Naive thymus-derived CD4-positive, alpha-beta T cell (primary cell): ENCODE data around the gene MICAL3. TPM values are rescaled to one million over a fixed set of nuclear protein-coding genes. Genes with fewer than 3 reads are reported as not detected.

Source experiments
- ATAC-seq: fragments of 150-1000 bp; cut with Tn5 transposase; 2 replicates; pipeline ENCODE4 v1.10.0; 2021; ENCODE audit warnings: mild to moderate bottlenecking, moderate library complexity
- CTCF ChIA-PET: fragments of 350-600 bp; sonication (Branson Sonifier 250); formaldehyde crosslinking; loops from one replicate; lab custom pipeline; 2021; ENCODE audit warnings: antibody characterized with exemption; lab: Charles Lee
- POLR2A ChIA-PET: fragments of 350-600 bp; sonication (Branson Sonifier 250); formaldehyde crosslinking; loops from one replicate; lab custom pipeline; 2021; ENCODE audit warnings: antibody characterized with exemption, inconsistent platforms; lab: Charles Lee
- DNase-seq, 9 donors: peaks; one replicate each; pipeline versions ENCODE4 v3.0.0 to v3.0.0-alpha.2; 2020 to 2022; ENCODE audit warnings: mixed read lengths in 1 of 9
- H3K27ac ChIP-seq: one replicate; pipeline ENCODE4 v1.7.0; 2013; ENCODE audit warnings: mild to moderate bottlenecking, low read depth, low read length, moderate library complexity
- H3K27me3 ChIP-seq, 2 donors: one replicate each; pipeline ENCODE4 v1.7.0; 2013; ENCODE audit warnings: low read length in 2 of 2, mild to moderate bottlenecking in 2 of 2, moderate library complexity in 2 of 2; ENCODE audit not compliant: control insufficient read depth in 2 of 2, insufficient read depth in 2 of 2
- H3K36me3 ChIP-seq, 3 experiments: 1 replicate in 2 of 3; 2 replicates in 1 of 3; pipeline ENCODE4 v1.7.0; 2013; ENCODE audit warnings: low read length in 3 of 3, mild to moderate bottlenecking in 3 of 3, moderate library complexity in 1 of 3; ENCODE audit not compliant: insufficient read depth in 3 of 3, control insufficient read depth in 2 of 3
- H3K4me1 ChIP-seq, 2 donors: one replicate each; pipeline ENCODE4 v1.7.0; 2013; ENCODE audit warnings: low read length in 2 of 2, mild to moderate bottlenecking in 2 of 2, moderate library complexity in 1 of 2; ENCODE audit not compliant: control insufficient read depth in 2 of 2, insufficient read depth in 2 of 2
- H3K4me3 ChIP-seq: 2 replicates; pipeline ENCODE4 v1.7.0; 2013; ENCODE audit warnings: mild to moderate bottlenecking, low read length
- H3K9me3 ChIP-seq, 3 experiments: 1 replicate in 2 of 3; 2 replicates in 1 of 3; pipeline ENCODE4 v1.7.0; 2013; ENCODE audit warnings: low read length in 3 of 3; ENCODE audit not compliant: control insufficient read depth in 2 of 3
- H3K27ac Mint-ChIP-seq, 9 donors: one replicate each; pipeline ENCODE4 v1.8.0; 2020 to 2022; ENCODE audit warnings: mixed read lengths in 9 of 9, mild to moderate bottlenecking in 8 of 9, moderate library complexity in 5 of 9, inconsistent platforms in 2 of 9
- H3K27me3 Mint-ChIP-seq, 5 donors: one replicate each; pipeline ENCODE4 v1.8.0; 2021 to 2022; ENCODE audit warnings: mixed read lengths in 5 of 5, mild to moderate bottlenecking in 1 of 5
- H3K36me3 Mint-ChIP-seq, 5 donors: one replicate each; pipeline ENCODE4 v1.8.0; 2020 to 2022; ENCODE audit warnings: mixed read lengths in 5 of 5, mild to moderate bottlenecking in 3 of 5, inconsistent platforms in 1 of 5
- H3K4me1 Mint-ChIP-seq, 7 donors: one replicate each; pipeline ENCODE4 v1.8.0; 2020 to 2022; ENCODE audit warnings: mixed read lengths in 7 of 7, mild to moderate bottlenecking in 3 of 7, inconsistent platforms in 1 of 7
- H3K4me3 Mint-ChIP-seq, 10 donors: one replicate each; pipeline ENCODE4 v1.8.0; 2020 to 2022; ENCODE audit warnings: mild to moderate bottlenecking in 10 of 10, mixed read lengths in 10 of 10, moderate library complexity in 6 of 10, inconsistent platforms in 2 of 10
- H3K9me3 Mint-ChIP-seq, 11 donors: one replicate each; pipeline ENCODE4 v1.8.0; 2020 to 2022; ENCODE audit warnings: mixed read lengths in 11 of 11, mild to moderate bottlenecking in 4 of 11, inconsistent platforms in 1 of 11, moderate library complexity in 1 of 11
- intact Hi-C, 2 donors: fragments of 100-400 bp; cut with micrococcal nuclease; formaldehyde crosslinking; loops; one replicate each; pipeline ENCODE4 v1.15.1; 2023
- polyA plus RNA-seq, 2 donors: library from polyadenylated mRNA; unstranded; fragments of 300-500 nt; fragmentation: Illumina TruSeq; gene quantifications; one replicate each; pipeline ENCODE4 v1.2.3, GENCODE V29; 2021
- total RNA-seq, 6 experiments: library from RNA in 5 of 6; stranded (reverse) in 5 of 6; gene quantifications; 1 replicate in 5 of 6; 2 replicates in 1 of 6; pipeline ENCODE4 v1.2.3 and lab custom pipeline; 2021 to 2026

The MICAL3 gene
- total and polyA plus RNA-seq, 7 experiments from 2014 or later: 0.28 to 43.9 (median 11.4) TPM

DNA sequence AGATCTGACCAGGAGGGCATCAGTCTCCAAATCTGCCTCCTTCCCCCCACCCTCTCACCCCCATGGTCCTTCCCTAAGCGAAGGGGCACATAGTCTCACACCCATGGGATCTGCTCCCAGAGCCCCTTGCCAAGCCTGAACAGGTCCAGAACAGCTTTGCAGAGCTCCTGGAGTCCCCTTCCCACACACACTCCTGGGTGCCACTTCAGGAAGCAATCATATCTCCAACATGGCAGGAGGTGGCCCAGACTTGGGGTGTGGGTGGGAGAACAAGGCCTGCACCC, 63.0 kb downstream of the MICAL3 start:
- peaks cover 0 to 9% (median 0%) of the 10 kb centered on the region in 5 donors for H3K36me3 Mint-ChIP-seq
- peaks cover 0 to 16% (median 7%) of the 10 kb centered on the region in 7 donors for H3K4me1 Mint-ChIP-seq
- no peaks in the 10 kb centered on the region for H3K9me3 ChIP-seq
- no peaks in the 10 kb centered on the region for H3K27me3 ChIP-seq
- H3K27ac Mint-ChIP-seq: no peak overlapping the region
- no peaks in the 10 kb centered on the region for H3K27me3 Mint-ChIP-seq
- no peak overlapping the region for H3K4me3 Mint-ChIP-seq
- H3K4me1 ChIP-seq: no peaks in the 10 kb centered on the region
- H3K4me3 ChIP-seq: no peak overlapping the region
- ChIA-PET POLR2A (no interaction called here), CTCF (no interaction called here)
- ATAC-seq (no peak), DNase-seq (no peak)
- no peak overlapping the region for H3K27ac ChIP-seq
- no peaks in the 10 kb centered on the region for H3K36me3 ChIP-seq
- intact Hi-C loops: no loop called here
- no peaks in the 10 kb centered on the region for H3K9me3 Mint-ChIP-seq

DNA sequence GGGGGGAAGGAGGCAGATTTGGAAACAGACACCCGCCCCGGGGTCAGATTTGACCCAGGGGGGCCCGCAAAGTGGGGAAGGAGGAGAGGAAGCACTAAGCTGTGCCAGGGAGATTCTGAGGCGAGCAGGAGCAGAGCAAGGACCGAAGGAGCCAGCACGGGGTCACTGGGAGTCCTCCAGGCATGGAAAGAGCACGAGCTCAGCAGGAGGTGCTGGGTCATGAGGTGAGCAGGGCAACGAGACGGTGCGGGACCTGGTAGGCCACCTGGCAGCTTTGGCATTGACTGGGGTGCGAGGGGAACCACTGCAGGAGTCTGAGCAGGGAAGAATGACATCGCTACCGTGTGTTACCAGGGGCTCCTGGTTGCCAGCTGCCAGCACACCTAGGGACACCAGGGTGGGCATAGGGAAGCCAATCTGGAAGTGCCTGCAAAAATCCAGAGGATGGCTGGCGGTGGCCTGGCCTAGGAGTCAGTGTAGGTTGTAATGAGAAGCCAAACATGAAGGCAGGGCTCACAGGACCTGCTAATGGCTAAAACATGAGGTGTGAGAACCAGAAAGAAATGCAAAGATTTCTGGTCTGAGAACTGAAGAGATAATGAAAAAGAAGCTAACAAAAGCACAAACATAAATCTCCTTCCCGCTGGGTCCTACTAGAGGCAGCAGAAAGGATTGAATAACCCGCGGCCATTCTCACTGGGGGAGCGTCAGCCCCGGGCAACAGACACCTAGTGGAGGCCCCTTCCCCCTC, 63.5 kb downstream of the MICAL3 start:
- DNase-seq: no peak
- Histone ChIP-seq H3K4me1 (no peaks in the 10 kb centered on the region), H3K36me3 (no peaks in the 10 kb centered on the region), H3K4me3 (no peak overlapping the region), H3K9me3 (no peaks in the 10 kb centered on the region), H3K27me3 (no peaks in the 10 kb centered on the region), H3K27ac (no peak overlapping the region)
- ChIA-PET CTCF (interaction anchor here (0.6 kb wide), 1 partner anchor 65 kb away, joined by 3 read pairs; no protein-coding TSS in a partner anchor), POLR2A (no interaction called here)
- no peak overlapping the region for H3K4me3 Mint-ChIP-seq
- intact Hi-C loops: no loop called here
- H3K27me3 Mint-ChIP-seq: no peaks in the 10 kb centered on the region
- H3K36me3 Mint-ChIP-seq: peaks cover 0 to 9% (median 0%) of the 10 kb centered on the region in 5 donors
- peaks cover 0 to 12% (median 3%) of the 10 kb centered on the region in 7 donors for H3K4me1 Mint-ChIP-seq
- H3K27ac Mint-ChIP-seq: no peak overlapping the region
- no peak for ATAC-seq
- no peaks in the 10 kb centered on the region for H3K9me3 Mint-ChIP-seq

DNA sequence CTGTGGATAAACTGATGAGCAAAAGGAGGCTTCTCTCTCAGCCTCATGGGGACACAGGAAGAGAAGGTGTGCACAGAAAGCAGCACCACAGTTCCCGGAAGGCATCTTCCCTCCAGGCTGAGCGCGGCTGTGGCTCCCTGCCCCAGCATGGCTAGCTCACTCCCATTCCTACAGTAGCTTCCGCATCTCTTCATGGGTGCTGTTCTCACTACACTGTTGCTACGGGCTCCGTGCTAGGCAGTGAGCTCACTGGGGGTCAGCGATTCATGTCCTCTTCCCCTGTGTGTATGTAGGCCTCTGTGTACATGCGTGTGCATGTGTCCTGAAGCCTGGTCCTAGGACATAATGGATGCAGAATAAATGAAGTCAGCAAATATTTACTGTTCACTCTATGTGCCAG, 64.3 kb downstream of the MICAL3 start:
- Histone ChIP-seq H3K27ac (no peak overlapping the region), H3K4me3 (no peak overlapping the region), H3K4me1 (no peaks in the 10 kb centered on the region), H3K27me3 (no peaks in the 10 kb centered on the region), H3K36me3 (no peaks in the 10 kb centered on the region), H3K9me3 (no peaks in the 10 kb centered on the region)
- intact Hi-C loops: no loop called here
- no peaks in the 10 kb centered on the region for H3K9me3 Mint-ChIP-seq
- no peak overlapping the region for H3K4me3 Mint-ChIP-seq
- H3K27me3 Mint-ChIP-seq: no peaks in the 10 kb centered on the region
- H3K4me1 Mint-ChIP-seq: peaks cover 0 to 12% (median 3%) of the 10 kb centered on the region in 7 donors
- ChIA-PET CTCF (interaction anchor here (0.6 kb wide), 1 partner anchor 66 kb away, joined by 3 read pairs; no protein-coding TSS in a partner anchor), POLR2A (no interaction called here)
- peaks cover 0 to 9% (median 0%) of the 10 kb centered on the region in 5 donors for H3K36me3 Mint-ChIP-seq
- DNase-seq (no peak), ATAC-seq (no peak)
- H3K27ac Mint-ChIP-seq: peak overlapping the region in 1 of 9 donors; percentile 31

DNA sequence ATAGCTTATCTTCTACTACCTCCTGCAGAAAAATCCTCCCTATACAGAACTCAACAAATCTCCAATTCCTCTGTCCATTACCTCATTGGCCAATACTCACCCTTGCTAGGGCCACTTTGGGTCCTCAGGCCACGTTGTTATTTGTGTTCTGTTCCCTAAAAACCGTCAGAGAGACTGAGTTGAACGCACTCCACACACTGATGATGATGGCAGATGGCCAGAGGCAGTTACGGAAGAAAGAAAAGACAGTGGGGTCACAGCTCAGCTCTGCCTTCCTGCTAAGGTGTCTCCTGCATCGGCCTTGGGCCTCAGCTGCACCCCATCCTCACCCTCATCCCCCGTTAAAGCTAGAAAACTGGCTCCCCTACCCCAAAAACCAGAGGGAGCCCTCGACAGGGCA, 66.2 kb downstream of the MICAL3 start:
- no peaks in the 10 kb centered on the region for H3K4me1 ChIP-seq
- no peaks in the 10 kb centered on the region for H3K9me3 ChIP-seq
- Mint-ChIP-seq H3K27me3 (no peaks in the 10 kb centered on the region), H3K36me3 (peaks cover 0 to 11% (median 0%) of the 10 kb centered on the region in 5 donors), H3K4me3 (no peak overlapping the region), H3K27ac (no peak overlapping the region), H3K4me1 (peaks cover 0 to 12% (median 0%) of the 10 kb centered on the region in 7 donors), H3K9me3 (peaks cover 0 to 1% (median 0%) of the 10 kb centered on the region in 11 donors)
- intact Hi-C loops: no loop called here
- H3K27ac ChIP-seq: no peak overlapping the region
- ATAC-seq (no peak), DNase-seq (no peak)
- H3K36me3 ChIP-seq: no peaks in the 10 kb centered on the region
- ChIA-PET CTCF (no interaction called here), POLR2A (no interaction called here)
- H3K27me3 ChIP-seq: no peaks in the 10 kb centered on the region
- H3K4me3 ChIP-seq: no peak overlapping the region

DNA sequence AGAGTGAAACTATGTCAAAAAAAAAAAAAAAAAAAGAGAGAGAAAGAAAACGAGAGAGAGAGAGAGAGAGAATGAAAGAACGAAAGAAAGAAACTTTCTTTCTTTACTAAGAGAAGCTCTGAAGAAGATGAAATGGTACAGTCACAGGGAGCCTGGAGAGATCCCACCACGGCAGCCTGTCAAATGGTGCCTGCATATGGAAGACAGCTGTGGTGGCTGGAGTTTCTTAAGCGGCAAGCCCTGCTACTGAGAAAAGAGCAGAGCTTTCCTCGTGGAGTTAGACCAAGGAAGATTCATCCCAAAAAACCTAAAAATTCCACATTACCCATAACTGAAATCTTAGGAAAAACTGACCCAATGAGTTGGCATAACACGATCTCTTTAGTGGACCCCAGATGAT, 66.7 kb downstream of the MICAL3 start:
- CTCF ChIA-PET: no interaction called here

DNA sequence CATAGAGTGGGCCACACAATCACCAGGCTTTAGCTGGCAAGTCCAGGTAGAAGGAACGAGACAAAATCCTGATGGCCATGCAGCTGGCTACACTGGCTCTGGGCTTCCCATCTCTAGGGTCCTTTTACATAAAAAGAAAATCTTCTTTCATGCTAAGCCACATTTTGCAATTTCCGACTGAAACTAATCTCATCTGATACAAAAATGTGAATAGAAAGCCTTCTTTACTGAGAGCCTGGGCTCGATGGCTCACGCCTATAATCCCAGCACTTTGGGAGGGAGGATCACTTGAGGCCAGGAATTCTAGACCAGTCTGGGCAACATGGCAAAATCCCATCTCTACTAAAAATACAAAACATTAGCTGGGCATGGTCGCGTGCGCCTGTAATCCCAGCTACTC, 67.2 kb downstream of the MICAL3 start:
- intact Hi-C loops: no loop called here
- Histone ChIP-seq H3K27me3 (no peaks in the 10 kb centered on the region), H3K36me3 (no peaks in the 10 kb centered on the region), H3K9me3 (no peaks in the 10 kb centered on the region), H3K27ac (no peak overlapping the region), H3K4me1 (no peaks in the 10 kb centered on the region), H3K4me3 (no peak overlapping the region)
- H3K4me3 Mint-ChIP-seq: no peak overlapping the region
- H3K9me3 Mint-ChIP-seq: peaks cover 0 to 1% (median 0%) of the 10 kb centered on the region in 11 donors
- POLR2A ChIA-PET: no interaction called here
- peaks cover 0 to 13% (median 0%) of the 10 kb centered on the region in 5 donors for H3K36me3 Mint-ChIP-seq
- peaks cover 0 to 12% (median 3%) of the 10 kb centered on the region in 7 donors for H3K4me1 Mint-ChIP-seq
- no peak overlapping the region for H3K27ac Mint-ChIP-seq
- DNase-seq (no peak), ATAC-seq (no peak)
- H3K27me3 Mint-ChIP-seq: no peaks in the 10 kb centered on the region
- CTCF ChIA-PET: no interaction called here

More for the DNA sequence above, 66.7 kb downstream of the MICAL3 start:
- intact Hi-C loops: no loop called here
- POLR2A ChIA-PET: no interaction called here
- no peak for ATAC-seq
- Mint-ChIP-seq H3K27ac (no peak overlapping the region), H3K4me1 (peaks cover 0 to 12% (median 0%) of the 10 kb centered on the region in 7 donors), H3K4me3 (no peak overlapping the region), H3K36me3 (peaks cover 0 to 13% (median 0%) of the 10 kb centered on the region in 5 donors), H3K9me3 (peaks cover 0 to 1% (median 0%) of the 10 kb centered on the region in 11 donors), H3K27me3 (no peaks in the 10 kb centered on the region)
- no peaks in the 10 kb centered on the region for H3K36me3 ChIP-seq
- no peak overlapping the region for H3K27ac ChIP-seq
- no peak for DNase-seq
- H3K9me3 ChIP-seq: no peaks in the 10 kb centered on the region
- no peaks in the 10 kb centered on the region for H3K4me1 ChIP-seq
- no peak overlapping the region for H3K4me3 ChIP-seq
- no peaks in the 10 kb centered on the region for H3K27me3 ChIP-seq

DNA sequence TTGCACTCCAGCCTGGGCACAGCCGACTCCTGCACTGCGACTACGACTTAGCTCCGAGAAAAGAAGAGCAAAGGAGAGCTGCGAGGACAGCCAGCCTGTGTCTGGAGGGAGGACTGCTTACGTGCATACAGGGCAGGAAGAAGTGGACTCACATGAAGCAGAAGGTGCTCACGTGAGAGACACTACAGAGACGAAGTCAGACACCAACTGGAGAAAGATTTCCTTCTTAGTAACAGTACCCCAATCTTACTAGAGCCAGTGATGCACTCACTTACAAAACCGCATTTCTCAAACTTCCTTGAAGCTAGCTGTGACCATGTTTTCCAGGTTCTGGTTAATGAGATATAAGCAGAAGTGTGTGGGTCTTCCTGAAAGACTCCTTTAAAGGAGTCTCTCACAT, 67.7 kb downstream of the MICAL3 start:
- Histone ChIP-seq H3K27ac (no peak overlapping the region), H3K27me3 (no peaks in the 10 kb centered on the region), H3K4me1 (no peaks in the 10 kb centered on the region), H3K9me3 (no peaks in the 10 kb centered on the region), H3K4me3 (no peak overlapping the region), H3K36me3 (no peaks in the 10 kb centered on the region)
- CTCF ChIA-PET: no interaction called here
- DNase-seq: no peak
- ATAC-seq: no peak
- Mint-ChIP-seq H3K9me3 (peaks cover 0 to 1% (median 0%) of the 10 kb centered on the region in 11 donors), H3K27ac (no peak overlapping the region), H3K36me3 (peaks cover 0 to 8% (median 0%) of the 10 kb centered on the region in 5 donors), H3K4me1 (peaks cover 0 to 10% (median 0%) of the 10 kb centered on the region in 7 donors), H3K4me3 (no peak overlapping the region), H3K27me3 (no peaks in the 10 kb centered on the region)
- intact Hi-C loops: no loop called here
- POLR2A ChIA-PET: no interaction called here
